Liver (tissue), 3 donors: Measurements from ENCODE around the gene HUS1B.

Experiments
- FOXA1 ChIP-seq: IDR thresholded peaks from 2 replicates; pipeline ENCODE4 v1.6.1; 2016; ENCODE audit warnings: antibody characterized with exemption
- GABPA ChIP-seq, 2 donors: IDR thresholded peaks in 1 of 2; conservative IDR thresholded peaks in 1 of 2; 2 replicates each; pipeline ENCODE4 v1.6.1; 2016; ENCODE audit warnings: antibody characterized with exemption in 2 of 2, mild to moderate bottlenecking in 1 of 2, moderate library complexity in 1 of 2
- TF ChIP-seq, protein P1 (sequence below): fragments of 150-350 bp; IDR thresholded peaks from 2 replicates; pipeline ENCODE4 v1.5.1; 2017; ENCODE audit warnings: improper control_type of control experiment, low read depth, low read length; ENCODE audit not compliant: missing input control
- TF ChIP-seq, protein P2 (sequence below): IDR thresholded peaks from 2 replicates; pipeline ENCODE4 v1.6.1; 2016; ENCODE audit warnings: antibody characterized with exemption, mild to moderate bottlenecking
- TF ChIP-seq, protein P3 (sequence below): IDR thresholded peaks from 2 replicates; pipeline ENCODE4 v1.6.1; 2016; ENCODE audit warnings: antibody characterized with exemption
- donor health status: healthy.
- donor health status: healthy.

DNA sequence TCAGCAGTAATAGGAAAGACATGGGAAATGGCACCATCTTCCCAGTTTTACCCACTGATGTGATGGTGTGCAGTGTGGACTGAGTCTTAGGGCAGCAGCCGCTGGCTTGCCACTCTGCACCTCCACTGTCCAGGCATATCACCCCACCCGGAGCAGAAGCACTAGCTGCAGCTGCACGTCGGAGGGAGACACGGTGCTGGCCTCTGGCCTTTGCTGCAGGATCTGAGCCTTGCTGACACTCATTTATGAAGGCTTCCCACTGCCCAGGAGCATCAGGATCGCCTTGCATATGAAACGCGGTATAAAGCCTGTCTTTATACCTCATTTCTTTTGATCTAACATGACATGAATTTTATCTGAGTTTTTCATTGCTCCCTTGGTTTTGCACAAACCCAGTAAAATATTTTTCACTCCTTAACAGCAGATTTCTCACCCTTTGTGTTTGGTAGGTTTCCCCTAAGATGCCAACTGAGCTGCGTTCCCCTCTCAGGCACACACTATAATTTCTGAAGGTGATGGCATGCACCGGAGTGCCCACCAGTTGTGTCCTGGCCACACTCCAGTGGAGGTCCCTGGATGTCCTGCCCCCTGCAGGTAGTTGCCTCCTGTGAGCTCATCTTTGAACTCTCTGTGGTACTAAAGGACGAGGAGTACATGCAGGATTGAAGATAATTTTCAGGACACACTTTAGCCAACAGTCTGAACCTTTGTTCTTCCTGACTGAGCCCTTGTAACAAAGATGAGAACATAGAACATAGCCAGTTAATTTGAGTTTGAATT lies 45.0 kb upstream of the HUS1B start:
- TF ChIP-seq, protein P1, sequence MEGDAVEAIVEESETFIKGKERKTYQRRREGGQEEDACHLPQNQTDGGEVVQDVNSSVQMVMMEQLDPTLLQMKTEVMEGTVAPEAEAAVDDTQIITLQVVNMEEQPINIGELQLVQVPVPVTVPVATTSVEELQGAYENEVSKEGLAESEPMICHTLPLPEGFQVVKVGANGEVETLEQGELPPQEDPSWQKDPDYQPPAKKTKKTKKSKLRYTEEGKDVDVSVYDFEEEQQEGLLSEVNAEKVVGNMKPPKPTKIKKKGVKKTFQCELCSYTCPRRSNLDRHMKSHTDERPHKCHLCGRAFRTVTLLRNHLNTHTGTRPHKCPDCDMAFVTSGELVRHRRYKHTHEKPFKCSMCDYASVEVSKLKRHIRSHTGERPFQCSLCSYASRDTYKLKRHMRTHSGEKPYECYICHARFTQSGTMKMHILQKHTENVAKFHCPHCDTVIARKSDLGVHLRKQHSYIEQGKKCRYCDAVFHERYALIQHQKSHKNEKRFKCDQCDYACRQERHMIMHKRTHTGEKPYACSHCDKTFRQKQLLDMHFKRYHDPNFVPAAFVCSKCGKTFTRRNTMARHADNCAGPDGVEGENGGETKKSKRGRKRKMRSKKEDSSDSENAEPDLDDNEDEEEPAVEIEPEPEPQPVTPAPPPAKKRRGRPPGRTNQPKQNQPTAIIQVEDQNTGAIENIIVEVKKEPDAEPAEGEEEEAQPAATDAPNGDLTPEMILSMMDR = no peak
- TF ChIP-seq, protein P2, sequence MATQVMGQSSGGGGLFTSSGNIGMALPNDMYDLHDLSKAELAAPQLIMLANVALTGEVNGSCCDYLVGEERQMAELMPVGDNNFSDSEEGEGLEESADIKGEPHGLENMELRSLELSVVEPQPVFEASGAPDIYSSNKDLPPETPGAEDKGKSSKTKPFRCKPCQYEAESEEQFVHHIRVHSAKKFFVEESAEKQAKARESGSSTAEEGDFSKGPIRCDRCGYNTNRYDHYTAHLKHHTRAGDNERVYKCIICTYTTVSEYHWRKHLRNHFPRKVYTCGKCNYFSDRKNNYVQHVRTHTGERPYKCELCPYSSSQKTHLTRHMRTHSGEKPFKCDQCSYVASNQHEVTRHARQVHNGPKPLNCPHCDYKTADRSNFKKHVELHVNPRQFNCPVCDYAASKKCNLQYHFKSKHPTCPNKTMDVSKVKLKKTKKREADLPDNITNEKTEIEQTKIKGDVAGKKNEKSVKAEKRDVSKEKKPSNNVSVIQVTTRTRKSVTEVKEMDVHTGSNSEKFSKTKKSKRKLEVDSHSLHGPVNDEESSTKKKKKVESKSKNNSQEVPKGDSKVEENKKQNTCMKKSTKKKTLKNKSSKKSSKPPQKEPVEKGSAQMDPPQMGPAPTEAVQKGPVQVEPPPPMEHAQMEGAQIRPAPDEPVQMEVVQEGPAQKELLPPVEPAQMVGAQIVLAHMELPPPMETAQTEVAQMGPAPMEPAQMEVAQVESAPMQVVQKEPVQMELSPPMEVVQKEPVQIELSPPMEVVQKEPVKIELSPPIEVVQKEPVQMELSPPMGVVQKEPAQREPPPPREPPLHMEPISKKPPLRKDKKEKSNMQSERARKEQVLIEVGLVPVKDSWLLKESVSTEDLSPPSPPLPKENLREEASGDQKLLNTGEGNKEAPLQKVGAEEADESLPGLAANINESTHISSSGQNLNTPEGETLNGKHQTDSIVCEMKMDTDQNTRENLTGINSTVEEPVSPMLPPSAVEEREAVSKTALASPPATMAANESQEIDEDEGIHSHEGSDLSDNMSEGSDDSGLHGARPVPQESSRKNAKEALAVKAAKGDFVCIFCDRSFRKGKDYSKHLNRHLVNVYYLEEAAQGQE = no peak
- TF ChIP-seq, protein P3, sequence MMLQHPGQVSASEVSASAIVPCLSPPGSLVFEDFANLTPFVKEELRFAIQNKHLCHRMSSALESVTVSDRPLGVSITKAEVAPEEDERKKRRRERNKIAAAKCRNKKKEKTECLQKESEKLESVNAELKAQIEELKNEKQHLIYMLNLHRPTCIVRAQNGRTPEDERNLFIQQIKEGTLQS = no peak
- no peak for TF ChIP-seq GABPA (IDR thresholded peaks at IDR 0.05 in 1 of 2, conservative IDR thresholded peaks at IDR 0.05 in 1 of 2)
- no peak for TF ChIP-seq FOXA1
